Retinal pigment epithelial cell (primary cell): ENCODE results near the gene MYO1G.

ENCODE experiments used
- DNase-seq: peaks from one replicate; pipeline ENCODE4 v3.0.0-alpha.2; 2010; ENCODE audit warnings: low read depth
- H3K4me3 ChIP-seq: 2 replicates; pipeline ENCODE4 v1.5.1; 2011; ENCODE audit warnings: mild to moderate bottlenecking, low read length, control low read depth, moderate library complexity
- TF ChIP-seq, protein P1 (sequence below): conservative IDR thresholded peaks from 2 replicates; pipeline ENCODE4 v1.5.1; 2011; ENCODE audit warnings: low read depth, low read length, control low read depth, inconsistent platforms

The MYO1G gene

DNA sequence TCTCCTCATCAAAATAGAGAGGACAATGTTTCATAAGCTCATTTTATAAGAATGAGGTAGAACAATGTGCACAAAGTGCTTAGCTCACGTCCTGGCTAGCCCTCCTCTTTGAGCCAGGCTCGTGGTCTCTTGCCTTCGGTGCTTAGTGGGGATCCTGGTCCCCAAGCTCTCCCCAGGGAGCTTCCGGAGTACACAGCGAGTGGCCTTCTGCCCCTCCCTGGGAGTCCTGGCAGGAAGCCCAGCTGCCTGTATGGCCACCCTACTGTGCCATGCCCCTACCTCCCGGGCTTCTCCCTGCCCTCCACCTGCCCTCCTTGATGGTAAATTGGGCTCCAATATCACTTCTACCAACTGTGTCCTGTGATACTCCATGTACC is 868 bp downstream of the MYO1G start:
- DNase-seq, result no peak
- H3K4me3 ChIP-seq, result no peak overlapping the region
- TF ChIP-seq, protein P1, sequence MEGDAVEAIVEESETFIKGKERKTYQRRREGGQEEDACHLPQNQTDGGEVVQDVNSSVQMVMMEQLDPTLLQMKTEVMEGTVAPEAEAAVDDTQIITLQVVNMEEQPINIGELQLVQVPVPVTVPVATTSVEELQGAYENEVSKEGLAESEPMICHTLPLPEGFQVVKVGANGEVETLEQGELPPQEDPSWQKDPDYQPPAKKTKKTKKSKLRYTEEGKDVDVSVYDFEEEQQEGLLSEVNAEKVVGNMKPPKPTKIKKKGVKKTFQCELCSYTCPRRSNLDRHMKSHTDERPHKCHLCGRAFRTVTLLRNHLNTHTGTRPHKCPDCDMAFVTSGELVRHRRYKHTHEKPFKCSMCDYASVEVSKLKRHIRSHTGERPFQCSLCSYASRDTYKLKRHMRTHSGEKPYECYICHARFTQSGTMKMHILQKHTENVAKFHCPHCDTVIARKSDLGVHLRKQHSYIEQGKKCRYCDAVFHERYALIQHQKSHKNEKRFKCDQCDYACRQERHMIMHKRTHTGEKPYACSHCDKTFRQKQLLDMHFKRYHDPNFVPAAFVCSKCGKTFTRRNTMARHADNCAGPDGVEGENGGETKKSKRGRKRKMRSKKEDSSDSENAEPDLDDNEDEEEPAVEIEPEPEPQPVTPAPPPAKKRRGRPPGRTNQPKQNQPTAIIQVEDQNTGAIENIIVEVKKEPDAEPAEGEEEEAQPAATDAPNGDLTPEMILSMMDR, result no peak

- H3K4me3 ChIP-seq, result no peak overlapping the region
- no peak for DNase-seq
- TF ChIP-seq, protein P1, result no peak
Observed at GRCh38 chr7:44977304-44977958, 1.4 kb downstream of the MYO1G start.

- DNase-seq, result no peak
- no peak overlapping the region for H3K4me3 ChIP-seq
- TF ChIP-seq, protein P1, result no peak
Observed at GRCh38 chr7:44976746-44977196, 2.0 kb downstream of the MYO1G start.

GRCh38 chr7:44976040-44976745 is 2.6 kb downstream of the MYO1G start:
- DNase-seq, result no peak
- TF ChIP-seq, protein P1, result no peak
- H3K4me3 ChIP-seq, result no peak overlapping the region

- no peak for DNase-seq
Observed at GRCh38 chr7:44975331-44976039, 3.3 kb downstream of the MYO1G start.

DNA sequence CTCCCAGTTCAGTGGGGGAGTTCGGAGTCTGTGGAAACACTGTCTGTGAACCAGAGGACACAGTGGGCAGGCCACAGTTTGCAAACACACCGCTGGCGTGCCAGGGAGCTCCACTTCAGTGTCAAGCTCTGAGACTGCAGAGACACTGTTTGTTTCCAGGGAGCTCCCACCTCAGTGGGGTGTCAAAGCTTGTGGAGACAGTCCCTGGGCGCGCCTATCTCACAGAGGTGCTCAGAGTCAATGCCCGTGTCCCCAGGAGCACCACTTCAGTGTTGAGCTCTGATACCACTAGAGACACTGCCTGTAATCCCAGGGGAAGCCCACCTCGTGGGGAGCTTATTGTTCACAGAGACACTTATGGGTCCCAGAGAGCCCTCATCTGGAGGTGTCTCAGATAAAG is 4.3 kb downstream of the MYO1G start:
- no peak for DNase-seq
- no peak overlapping the region for H3K4me3 ChIP-seq
- TF ChIP-seq, protein P1, result no peak

More at GRCh38 chr7:44975331-44976039, 3.3 kb downstream of the MYO1G start:
- H3K4me3 ChIP-seq, result no peak overlapping the region
- TF ChIP-seq, protein P1, result no peak
